MM.1S (cell line): Measurements from ENCODE around the gene SEC23A.

Experiments used
- DNase-seq: peaks from one replicate; pipeline ENCODE4 v3.0.0-alpha.2; 2015
- H2AFZ ChIP-seq: fragments of 300-600 bp; sonication (generic); 2 replicates; pipeline ENCODE4 v1.6.0; 2016; ENCODE audit warnings: antibody characterized with exemption, low read length
- H3F3A ChIP-seq: fragments of 300-600 bp; sonication (generic); 2 replicates; pipeline ENCODE4 v1.6.1; 2016; ENCODE audit warnings: mild to moderate bottlenecking, antibody characterized with exemption, low read length, moderate library complexity, mixed read lengths; ENCODE audit not compliant: insufficient read depth
- H3K27ac ChIP-seq: fragments of 300-600 bp; sonication (generic); 2 replicates; pipeline ENCODE4 v1.5.1; 2016; ENCODE audit warnings: mild to moderate bottlenecking, low read length
- H3K27me3 ChIP-seq: fragments of 300-600 bp; sonication (generic); replicated peaks from 2 replicates; pipeline ENCODE4 v1.6.0; 2016; ENCODE audit warnings: low read length; ENCODE audit not compliant: insufficient read depth
- H3K36me3 ChIP-seq: fragments of 300-600 bp; sonication (generic); replicated peaks from 2 replicates; pipeline ENCODE4 v1.6.1; 2016; ENCODE audit warnings: mild to moderate bottlenecking, low read length, mixed read lengths; ENCODE audit not compliant: insufficient read depth
- H3K4me1 ChIP-seq: fragments of 300-600 bp; sonication (generic); 2 replicates; pipeline ENCODE4 v1.6.1; 2016; ENCODE audit warnings: low read length, mixed read lengths
- H3K4me2 ChIP-seq: fragments of 300-600 bp; sonication (generic); 2 replicates; pipeline ENCODE4 v1.6.0; 2016; ENCODE audit warnings: low read depth, low read length
- H3K4me3 ChIP-seq: fragments of 300-600 bp; sonication (generic); 2 replicates; pipeline ENCODE4 v1.5.1; 2016; ENCODE audit warnings: low read length, mixed read lengths
- H3K79me2 ChIP-seq: fragments of 300-600 bp; sonication (generic); 2 replicates; pipeline ENCODE4 v1.6.1; 2016; ENCODE audit warnings: mixed run types, low read length, mixed read lengths
- H3K9ac ChIP-seq: fragments of 300-600 bp; sonication (generic); 2 replicates; pipeline ENCODE4 v1.6.1; 2016; ENCODE audit warnings: low read length, mixed read lengths
- H3K9me2 ChIP-seq: fragments of 300-600 bp; sonication (generic); replicated peaks from 2 replicates; pipeline ENCODE4 v1.6.1; 2016; ENCODE audit warnings: mild to moderate bottlenecking, low read length, mixed read lengths; ENCODE audit not compliant: insufficient read depth
- H3K9me3 ChIP-seq: fragments of 300-600 bp; sonication (generic); replicated peaks from 2 replicates; pipeline ENCODE4 v1.6.1; 2016; ENCODE audit warnings: mild to moderate bottlenecking, low read length, mixed read lengths; ENCODE audit not compliant: insufficient read depth
- H4K20me1 ChIP-seq: fragments of 300-600 bp; sonication (generic); 2 replicates; pipeline ENCODE4 v1.6.1; 2016; ENCODE audit warnings: mild to moderate bottlenecking, low read length, moderate library complexity, mixed read lengths; ENCODE audit not compliant: insufficient read depth
- EZH2 ChIP-seq: fragments of 300-600 bp; sonication (generic); optimal IDR thresholded peaks from 2 replicates; pipeline ENCODE3; 2017; ENCODE audit warnings: low read depth, mild to moderate bottlenecking, antibody characterized with exemption, low read length, mixed read lengths
- EZH2phosphoT487 ChIP-seq: fragments of 300-600 bp; sonication (generic); IDR thresholded peaks from 2 replicates; pipeline ENCODE4 v1.6.1; 2018; ENCODE audit warnings: antibody characterized with exemption, low read length
- TF ChIP-seq, protein P1 (sequence below): fragments of 300-600 bp; sonication (generic); IDR thresholded peaks from 2 replicates; pipeline ENCODE4 v1.5.1; 2016; ENCODE audit warnings: antibody characterized with exemption, low read length, mixed read lengths

Gene SEC23A

GRCh38 chr14:38982837-38983236, 120.2 kb downstream of the SEC23A start:
- Histone ChIP-seq H3K9ac (no peak overlapping the region), H3K27ac (no peak overlapping the region), H3K4me3 (no peak overlapping the region), H3K9me3 (no peaks in the 10 kb centered on the region), H3K79me2 (no peaks in the 10 kb centered on the region), H4K20me1 (no peaks in the 10 kb centered on the region), H3F3A (no peaks in the 10 kb centered on the region), H3K4me2 (no peak overlapping the region), H3K36me3 (no peaks in the 10 kb centered on the region), H3K9me2 (no peaks in the 10 kb centered on the region), H2AFZ (no peak overlapping the region), H3K4me1 (no peaks in the 10 kb centered on the region), H3K27me3 (no peaks in the 10 kb centered on the region)
- TF ChIP-seq EZH2phosphoT487 (no peak), EZH2 (no peak)
- TF ChIP-seq, protein P1, sequence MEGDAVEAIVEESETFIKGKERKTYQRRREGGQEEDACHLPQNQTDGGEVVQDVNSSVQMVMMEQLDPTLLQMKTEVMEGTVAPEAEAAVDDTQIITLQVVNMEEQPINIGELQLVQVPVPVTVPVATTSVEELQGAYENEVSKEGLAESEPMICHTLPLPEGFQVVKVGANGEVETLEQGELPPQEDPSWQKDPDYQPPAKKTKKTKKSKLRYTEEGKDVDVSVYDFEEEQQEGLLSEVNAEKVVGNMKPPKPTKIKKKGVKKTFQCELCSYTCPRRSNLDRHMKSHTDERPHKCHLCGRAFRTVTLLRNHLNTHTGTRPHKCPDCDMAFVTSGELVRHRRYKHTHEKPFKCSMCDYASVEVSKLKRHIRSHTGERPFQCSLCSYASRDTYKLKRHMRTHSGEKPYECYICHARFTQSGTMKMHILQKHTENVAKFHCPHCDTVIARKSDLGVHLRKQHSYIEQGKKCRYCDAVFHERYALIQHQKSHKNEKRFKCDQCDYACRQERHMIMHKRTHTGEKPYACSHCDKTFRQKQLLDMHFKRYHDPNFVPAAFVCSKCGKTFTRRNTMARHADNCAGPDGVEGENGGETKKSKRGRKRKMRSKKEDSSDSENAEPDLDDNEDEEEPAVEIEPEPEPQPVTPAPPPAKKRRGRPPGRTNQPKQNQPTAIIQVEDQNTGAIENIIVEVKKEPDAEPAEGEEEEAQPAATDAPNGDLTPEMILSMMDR, result no peak
- no peak for DNase-seq

- H3K27ac ChIP-seq, result no peak overlapping the region
- no peak for TF ChIP-seq EZH2
- no peak for TF ChIP-seq EZH2phosphoT487
- TF ChIP-seq, protein P1, result no peak
- H3K4me2 ChIP-seq, result no peak overlapping the region
- DNase-seq, result no peak
- H4K20me1 ChIP-seq, result no peaks in the 10 kb centered on the region
- no peaks in the 10 kb centered on the region for H3K9me3 ChIP-seq
- no peaks in the 10 kb centered on the region for H3K27me3 ChIP-seq
- H3K4me1 ChIP-seq, result no peaks in the 10 kb centered on the region
- no peak overlapping the region for H3K4me3 ChIP-seq
- no peak overlapping the region for H2AFZ ChIP-seq
- H3K36me3 ChIP-seq, result no peaks in the 10 kb centered on the region
- no peaks in the 10 kb centered on the region for H3K79me2 ChIP-seq
- H3K9me2 ChIP-seq, result no peaks in the 10 kb centered on the region
- no peak overlapping the region for H3K9ac ChIP-seq
- H3F3A ChIP-seq, result no peaks in the 10 kb centered on the region
Measured at GRCh38 chr14:38982278-38982677, 120.8 kb downstream of the SEC23A start.
